Prostate gland (tissue), 2 donors: ENCODE data around the gene NPHS1.

Source experiments
- POLR2A ChIP-seq: fragments of 450-650 bp; IDR thresholded peaks from one replicate; pipeline ENCODE4 v1.6.1; 2016; ENCODE audit warnings: antibody characterized with exemption, mild to moderate bottlenecking
- TF ChIP-seq, protein P1 (sequence below), 4 experiments: fragments of 200-600 bp in 2 of 4; fragments of 450-650 bp in 2 of 4; sonication (generic) in 2 of 4; IDR thresholded peaks; 1 replicate in 3 of 4; 2 replicates in 1 of 4; pipeline ENCODE4 v1.5.1; 2016 to 2019; ENCODE audit warnings: antibody characterized with exemption in 4 of 4, mild to moderate bottlenecking in 2 of 4, moderate library complexity in 2 of 4

DNA sequence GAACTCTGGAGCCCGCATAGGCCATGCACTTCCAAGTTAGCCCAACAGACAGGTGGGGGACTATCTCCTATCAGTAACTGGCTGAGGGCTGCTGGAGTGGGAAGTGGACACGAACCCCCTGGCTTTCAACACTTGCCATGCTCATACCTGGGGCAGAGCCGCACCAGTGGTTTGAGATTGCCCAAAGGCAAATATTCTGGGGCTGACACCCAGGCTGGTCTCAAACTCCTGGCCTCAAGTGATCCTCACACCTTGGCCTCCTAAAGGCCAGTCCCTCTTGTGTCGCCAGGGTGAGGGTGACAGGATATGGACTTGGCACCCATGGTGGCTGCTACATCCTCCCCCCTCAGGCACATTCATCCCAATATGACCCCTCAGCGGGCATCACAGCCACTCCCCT, 34.9 kb upstream of the NPHS1 start:
- TF ChIP-seq, protein P1, sequence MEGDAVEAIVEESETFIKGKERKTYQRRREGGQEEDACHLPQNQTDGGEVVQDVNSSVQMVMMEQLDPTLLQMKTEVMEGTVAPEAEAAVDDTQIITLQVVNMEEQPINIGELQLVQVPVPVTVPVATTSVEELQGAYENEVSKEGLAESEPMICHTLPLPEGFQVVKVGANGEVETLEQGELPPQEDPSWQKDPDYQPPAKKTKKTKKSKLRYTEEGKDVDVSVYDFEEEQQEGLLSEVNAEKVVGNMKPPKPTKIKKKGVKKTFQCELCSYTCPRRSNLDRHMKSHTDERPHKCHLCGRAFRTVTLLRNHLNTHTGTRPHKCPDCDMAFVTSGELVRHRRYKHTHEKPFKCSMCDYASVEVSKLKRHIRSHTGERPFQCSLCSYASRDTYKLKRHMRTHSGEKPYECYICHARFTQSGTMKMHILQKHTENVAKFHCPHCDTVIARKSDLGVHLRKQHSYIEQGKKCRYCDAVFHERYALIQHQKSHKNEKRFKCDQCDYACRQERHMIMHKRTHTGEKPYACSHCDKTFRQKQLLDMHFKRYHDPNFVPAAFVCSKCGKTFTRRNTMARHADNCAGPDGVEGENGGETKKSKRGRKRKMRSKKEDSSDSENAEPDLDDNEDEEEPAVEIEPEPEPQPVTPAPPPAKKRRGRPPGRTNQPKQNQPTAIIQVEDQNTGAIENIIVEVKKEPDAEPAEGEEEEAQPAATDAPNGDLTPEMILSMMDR (IDR thresholded peaks at IDR 0.05) = no peak
- TF ChIP-seq POLR2A = no peak
